Stimulated activated CD8-positive, alpha-beta memory T cell treated with anti-CD3 and anti-CD28 coated beads, Interleukin-12 subunit alpha, Interleukin-12 subunit beta, amount 100 ng/mL, for 24 hours (primary cell): Measurements from ENCODE around the gene EIF4B.

ENCODE experiments used
- DNase-seq: peaks from one replicate; pipeline ENCODE4 v3.0.0-alpha.2; 2020; ENCODE audit errors: extremely low read depth

Gene EIF4B

GRCh38 chr12:53046655-53047220 is 40.5 kb downstream of the EIF4B start:
- DNase-seq, result no peak

- DNase-seq, result peak; percentile 28
Observed at GRCh38 chr12:53047221-53048032, 41.2 kb downstream of the EIF4B start.

- no peak for DNase-seq
Observed at GRCh38 chr12:53048033-53048779, 42.0 kb downstream of the EIF4B start.

GRCh38 chr12:53048780-53049401 is 42.6 kb downstream of the EIF4B start:
- no peak for DNase-seq

- DNase-seq, result no peak
Observed at GRCh38 chr12:53049571-53050318, 43.5 kb downstream of the EIF4B start, which contains the start of gene TNS2. Gene TNS2, plus strand, starts transcription at chr12:53050065. Its CDS starts 121 bp downstream, at chr12:53050186.

- no peak for DNase-seq
Observed at GRCh38 chr12:53050426-53051057, 44.3 kb downstream of the EIF4B start.

GRCh38 chr12:53051058-53051880 is 45.0 kb downstream of the EIF4B start:
- DNase-seq, result no peak

GRCh38 chr12:53051881-53052412 is 45.7 kb downstream of the EIF4B start:
- DNase-seq, result no peak

- DNase-seq, result no peak
Observed at GRCh38 chr12:53052419-53053217, 46.4 kb downstream of the EIF4B start.

GRCh38 chr12:53053218-53054111 is 47.2 kb downstream of the EIF4B start:
- DNase-seq, result no peak

- DNase-seq, result peak; percentile 82
Observed at GRCh38 chr12:53054112-53054878, 48.0 kb downstream of the EIF4B start.

- no peak for DNase-seq
Observed at GRCh38 chr12:53055471-53056266, 49.4 kb downstream of the EIF4B start.

GRCh38 chr12:53056296-53056695 is 50.0 kb downstream of the EIF4B start:
- no peak for DNase-seq

GRCh38 chr12:53056901-53057300 is 50.6 kb downstream of the EIF4B start:
- DNase-seq, result no peak

GRCh38 chr12:53057816-53058500 is 51.7 kb downstream of the EIF4B start:
- no peak for DNase-seq
